HL-60 (cell line): ENCODE measurements around the gene ROCK1.

Source experiments
- POLR2AphosphoS5 ChIP-seq: IDR thresholded peaks from 2 replicates; pipeline ENCODE4 v1.6.1; 2012; ENCODE audit warnings: low read depth
- REST ChIP-seq: IDR thresholded peaks from 2 replicates; pipeline ENCODE4 v1.6.1; 2012; ENCODE audit warnings: low read depth; ENCODE audit not compliant: insufficient replicate concordance
- TF ChIP-seq, protein P1 (sequence below): IDR thresholded peaks from one replicate; pipeline ENCODE4 v1.5.1; 2011; ENCODE audit warnings: low read length, control low read depth, inconsistent platforms; ENCODE audit not compliant: insufficient read depth

DNA sequence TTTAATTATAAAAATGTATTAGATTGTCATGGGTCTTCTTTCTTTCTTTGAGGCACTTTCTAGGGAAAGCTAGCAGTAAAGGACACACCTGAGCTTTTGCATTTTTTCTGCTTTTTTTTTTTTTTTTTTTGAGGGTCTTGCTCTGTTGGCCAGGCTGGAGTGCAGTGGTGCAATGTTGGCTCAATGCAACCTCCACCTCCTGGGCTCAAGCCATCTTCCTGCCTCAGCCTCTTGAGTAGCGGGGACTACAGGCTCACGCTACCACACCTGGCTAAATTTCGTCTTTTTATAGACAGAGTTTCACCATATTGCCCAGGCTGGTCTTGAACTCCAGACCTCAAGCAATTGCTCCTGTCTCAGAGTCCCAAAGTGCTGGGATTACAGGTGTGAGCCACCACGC is 40.5 kb downstream of the ROCK1 start:
- TF ChIP-seq POLR2AphosphoS5 = no peak
- TF ChIP-seq, protein P1, sequence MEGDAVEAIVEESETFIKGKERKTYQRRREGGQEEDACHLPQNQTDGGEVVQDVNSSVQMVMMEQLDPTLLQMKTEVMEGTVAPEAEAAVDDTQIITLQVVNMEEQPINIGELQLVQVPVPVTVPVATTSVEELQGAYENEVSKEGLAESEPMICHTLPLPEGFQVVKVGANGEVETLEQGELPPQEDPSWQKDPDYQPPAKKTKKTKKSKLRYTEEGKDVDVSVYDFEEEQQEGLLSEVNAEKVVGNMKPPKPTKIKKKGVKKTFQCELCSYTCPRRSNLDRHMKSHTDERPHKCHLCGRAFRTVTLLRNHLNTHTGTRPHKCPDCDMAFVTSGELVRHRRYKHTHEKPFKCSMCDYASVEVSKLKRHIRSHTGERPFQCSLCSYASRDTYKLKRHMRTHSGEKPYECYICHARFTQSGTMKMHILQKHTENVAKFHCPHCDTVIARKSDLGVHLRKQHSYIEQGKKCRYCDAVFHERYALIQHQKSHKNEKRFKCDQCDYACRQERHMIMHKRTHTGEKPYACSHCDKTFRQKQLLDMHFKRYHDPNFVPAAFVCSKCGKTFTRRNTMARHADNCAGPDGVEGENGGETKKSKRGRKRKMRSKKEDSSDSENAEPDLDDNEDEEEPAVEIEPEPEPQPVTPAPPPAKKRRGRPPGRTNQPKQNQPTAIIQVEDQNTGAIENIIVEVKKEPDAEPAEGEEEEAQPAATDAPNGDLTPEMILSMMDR = no peak
- no peak for TF ChIP-seq REST
